ENCODE measurements around the gene CCDC74B.
A peak's percentile ranks its signal among the peaks of the same experiment; 100 is the strongest.
"Not testable (repeated sequence)": the region's sequence is repeated elsewhere in the genome, so short reads cannot be mapped to it uniquely, and the experiment has no call there.

Gene CCDC74B

GRCh38 chr2:130145006-130145414 lies at the start of gene CCDC74B:
Gene CCDC74B, minus strand, starts transcription at chr2:130145112. Its CDS starts 116 bp downstream, at chr2:130144996.
- DNase-seq (ENCODE audit: low read depth) = peak; percentile 34
- not testable (repeated sequence) for H3K4me3 ChIP-seq (ENCODE audit: low read depth, low read length)

- not testable (repeated sequence) for H3K4me3 ChIP-seq (ENCODE audit: low read depth, low read length); DNase-seq (ENCODE audit: low read depth)
Observed at GRCh38 chr2:130193824-130194223, 48.9 kb upstream of the CCDC74B start.

GRCh38 chr2:130192451-130192850 lies 47.5 kb upstream of the CCDC74B start:
- not testable (repeated sequence) for DNase-seq (ENCODE audit: low read depth); H3K4me3 ChIP-seq (ENCODE audit: low read depth, low read length)

GRCh38 chr2:130191319-130191718 lies 46.4 kb upstream of the CCDC74B start:
- not testable (repeated sequence) for DNase-seq (ENCODE audit: low read depth); H3K4me3 ChIP-seq (ENCODE audit: low read depth, low read length)

- no peak for DNase-seq (ENCODE audit: low read depth)
- TF ChIP-seq MAX (IDR thresholded peaks at IDR 0.05; ENCODE audit: low read depth, low read length) = no peak
- no peak for TF ChIP-seq CTCF (IDR thresholded peaks at IDR 0.05; ENCODE audit: low read depth, low read length)
- no peak for TF ChIP-seq MYC (IDR thresholded peaks at IDR 0.05; ENCODE audit: low read depth, low read length)
- no peak for TF ChIP-seq POLR2A (IDR thresholded peaks at IDR 0.05; ENCODE audit: extremely low read depth, insufficient read length)
- H3K4me3 ChIP-seq (ENCODE audit: low read depth, low read length) = no peak overlapping the region
Observed at GRCh38 chr2:130190237-130190636, 45.3 kb upstream of the CCDC74B start.

GRCh38 chr2:130188958-130189357 lies 44.0 kb upstream of the CCDC74B start:
- H3K4me3 ChIP-seq (ENCODE audit: low read depth, low read length) = not testable (repeated sequence)

GRCh38 chr2:130187859-130188792 lies 43.2 kb upstream of the CCDC74B start:
- not testable (repeated sequence) for DNase-seq (ENCODE audit: low read depth); H3K4me3 ChIP-seq (ENCODE audit: low read depth, low read length)

More at GRCh38 chr2:130188958-130189357, 44.0 kb upstream of the CCDC74B start:
- DNase-seq (ENCODE audit: low read depth) = not testable (repeated sequence)

GRCh38 chr2:130187268-130187667 lies 42.4 kb upstream of the CCDC74B start:
- H3K4me3 ChIP-seq (ENCODE audit: low read depth, low read length) = no peak overlapping the region
- TF ChIP-seq MAX (IDR thresholded peaks at IDR 0.05; ENCODE audit: low read depth, low read length) (no peak), CTCF (IDR thresholded peaks at IDR 0.05; ENCODE audit: low read depth, low read length) (no peak), POLR2A (IDR thresholded peaks at IDR 0.05; ENCODE audit: extremely low read depth, insufficient read length) (no peak), MYC (IDR thresholded peaks at IDR 0.05; ENCODE audit: low read depth, low read length) (no peak)
- peak; percentile 31 for DNase-seq (ENCODE audit: low read depth)

- H3K4me3 ChIP-seq (ENCODE audit: low read depth, low read length) = no peak overlapping the region
- no peak for DNase-seq (ENCODE audit: low read depth)
- no peak for TF ChIP-seq CTCF (IDR thresholded peaks at IDR 0.05; ENCODE audit: low read depth, low read length)
- TF ChIP-seq MYC (IDR thresholded peaks at IDR 0.05; ENCODE audit: low read depth, low read length) = no peak
- TF ChIP-seq POLR2A (IDR thresholded peaks at IDR 0.05; ENCODE audit: extremely low read depth, insufficient read length) = no peak
- no peak for TF ChIP-seq MAX (IDR thresholded peaks at IDR 0.05; ENCODE audit: low read depth, low read length)
Observed at GRCh38 chr2:130186391-130186790, 41.5 kb upstream of the CCDC74B start.

Measured in NB4 (cell line).